Posterior vena cava (tissue), 2 donors: ENCODE results near the gene LRRC52. TPM values are rescaled to one million over a fixed set of nuclear protein-coding genes. Genes with fewer than 3 reads are reported as not detected.

Experiments
- DNase-seq: peaks from one replicate; pipeline ENCODE4 v3.0.0-alpha.2; 2020; ENCODE audit warnings: low spot score
- intact Hi-C, 2 donors: fragments of 100-400 bp; cut with DNase I; formaldehyde crosslinking; loops; one replicate each; pipeline versions ENCODE4 v1.14.1 to v1.14.2; 2022 to 2023
- total RNA-seq, 2 donors: library from RNA; stranded (reverse); fragmentation: NEBNext Ultra II Directional; extraction: Animal tissue kit (Norgen Biotek cat#: 25700); gene quantifications; one replicate each; pipeline ENCODE4 v1.2.1, GENCODE V29; 2021
- donor health status: DM: yes; HTN: yes; CAD: no.
- donor health status: DM: yes; HTN: yes; CAD: no.

LRRC52 gene
- total RNA-seq, 2 donors from 2014 or later, result not detected

DNA sequence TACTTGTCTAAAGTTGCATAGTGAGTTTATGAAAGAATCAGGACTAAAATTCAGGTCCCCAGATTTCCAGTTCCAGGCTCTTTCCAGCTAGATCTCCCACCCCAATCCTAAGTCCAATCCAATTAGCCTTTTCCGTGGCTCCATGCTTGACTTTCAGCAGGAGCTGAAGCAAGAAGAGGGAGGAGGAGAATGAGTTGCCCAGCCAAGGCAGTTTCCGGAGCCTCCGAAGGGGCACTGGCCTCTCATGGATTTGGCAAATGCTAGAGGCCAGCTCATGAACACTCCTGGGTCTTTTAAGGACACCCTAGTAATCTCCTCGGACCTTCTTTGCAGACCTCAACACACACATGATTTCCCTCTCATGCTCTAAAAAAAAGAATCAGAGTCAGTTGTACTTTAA lies 10.5 kb upstream of the LRRC52 start:
- intact Hi-C loops, result no loop called here
- no peak for DNase-seq

GRCh38 chr1:165536016-165536415 lies 7.8 kb upstream of the LRRC52 start:
- intact Hi-C loops, result no loop called here
- no peak for DNase-seq

GRCh38 chr1:165537356-165538109 lies 6.3 kb upstream of the LRRC52 start:
- intact Hi-C loops, result no loop called here
- no peak for DNase-seq

DNA sequence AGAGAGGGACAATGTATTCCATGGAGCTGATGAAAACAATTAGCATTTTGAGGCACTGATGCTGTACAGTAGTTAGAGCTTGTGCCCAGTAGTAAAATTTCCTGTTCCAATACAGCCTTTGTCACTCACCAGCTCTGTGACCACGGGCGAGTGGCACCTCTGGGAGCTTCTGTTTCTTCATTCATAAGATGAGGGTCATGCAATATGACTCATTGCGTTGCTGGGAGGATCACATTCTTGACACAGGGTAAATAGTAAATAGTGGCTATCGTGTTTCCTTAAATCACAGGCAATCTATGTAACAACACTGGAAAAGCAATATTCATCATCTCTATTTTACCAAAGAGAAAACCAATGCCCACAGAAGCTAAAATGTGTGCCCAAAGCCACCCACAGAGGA lies 4.5 kb upstream of the LRRC52 start:
- intact Hi-C loops, result no loop called here
- DNase-seq, result no peak

DNA sequence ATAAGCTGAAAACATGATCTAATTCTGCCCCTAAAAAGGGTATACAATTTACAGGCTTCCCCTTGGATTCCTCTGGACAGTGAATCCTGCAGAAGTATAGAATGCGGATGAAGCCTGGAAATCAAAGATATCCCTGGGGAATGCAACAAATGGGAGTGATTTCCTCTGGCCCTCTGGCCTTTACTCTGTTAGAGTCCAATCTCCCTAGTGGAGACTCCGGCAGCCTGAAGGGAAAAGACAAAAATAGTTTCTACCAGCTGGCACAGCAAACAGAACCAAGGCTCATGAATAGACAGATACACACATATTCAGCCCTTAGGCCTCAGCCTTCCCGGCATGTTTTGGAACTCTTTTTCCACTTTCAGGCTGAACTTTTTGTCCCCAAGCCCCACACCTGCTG lies 3.9 kb upstream of the LRRC52 start:
- intact Hi-C loops, result no loop called here
- no peak for DNase-seq

- intact Hi-C loops, result no loop called here
- DNase-seq, result no peak
Observed at GRCh38 chr1:165542015-165542631, 1.7 kb upstream of the LRRC52 start.

GRCh38 chr1:165542647-165543046 lies 1.2 kb upstream of the LRRC52 start:
- DNase-seq, result no peak
- intact Hi-C loops, result no loop called here

- intact Hi-C loops, result no loop called here
- DNase-seq, result no peak
Observed at GRCh38 chr1:165544996-165545395, 1.2 kb downstream of the LRRC52 start.

DNA sequence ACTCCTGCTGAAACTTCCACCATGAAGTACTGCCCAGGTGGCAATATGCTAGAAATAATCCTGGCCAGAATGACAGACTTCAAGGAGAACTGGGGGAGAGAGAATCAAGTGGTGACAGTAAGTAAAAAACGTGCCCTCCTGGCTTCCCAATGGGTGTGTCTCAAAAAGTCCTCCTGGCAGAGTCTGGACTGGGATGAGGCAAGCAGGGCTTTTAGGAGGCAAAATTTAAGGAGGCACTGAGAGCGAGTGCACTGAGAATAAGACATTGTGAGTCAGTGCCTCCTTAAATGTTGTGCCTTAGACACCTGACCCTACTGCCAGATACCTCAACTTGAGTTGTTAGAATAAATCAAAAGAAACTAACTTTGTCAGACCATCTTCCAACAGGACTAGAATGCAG lies 2.2 kb downstream of the LRRC52 start:
- no peak for DNase-seq
- intact Hi-C loops, result no loop called here

DNA sequence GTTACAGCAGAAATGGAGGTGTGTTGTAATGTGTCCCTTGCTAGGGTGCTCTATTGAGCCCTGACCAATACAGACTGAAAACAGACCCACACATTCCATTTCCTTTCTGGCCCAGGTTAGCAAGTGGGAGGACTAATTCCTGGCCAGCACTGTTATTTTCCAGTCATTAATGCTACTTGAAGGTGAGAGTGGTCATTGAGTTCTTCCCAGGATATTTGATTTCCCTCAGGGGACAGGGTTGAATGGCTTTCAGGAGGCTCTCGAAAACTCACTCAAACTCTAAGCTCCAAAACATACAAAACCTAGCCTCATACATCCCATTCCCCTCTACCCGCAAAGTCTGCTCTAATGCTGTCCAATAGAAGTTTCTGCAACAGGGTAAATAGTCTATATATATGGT lies 6.2 kb downstream of the LRRC52 start:
- DNase-seq, result no peak
- intact Hi-C loops, result no loop called here

DNA sequence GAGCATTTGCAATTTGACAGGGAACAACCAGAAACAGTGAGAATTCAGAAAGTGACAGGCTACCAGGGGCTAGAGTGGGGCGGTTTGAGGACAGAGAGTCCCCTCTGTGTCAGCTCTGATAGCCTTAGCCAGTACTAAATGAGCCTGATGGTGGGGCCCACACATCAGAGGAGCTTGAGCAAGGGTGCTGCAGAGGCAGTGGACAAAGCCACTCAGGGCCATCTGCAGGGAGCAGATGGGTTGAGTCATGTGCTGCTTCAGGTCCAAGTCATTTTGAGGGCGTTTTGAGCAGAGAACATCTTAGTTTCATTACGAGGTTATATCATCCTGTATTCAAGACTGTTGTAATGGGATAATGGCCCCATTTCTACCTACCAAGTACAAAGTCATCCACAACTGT lies 7.7 kb downstream of the LRRC52 start:
- intact Hi-C loops, result no loop called here

DNA sequence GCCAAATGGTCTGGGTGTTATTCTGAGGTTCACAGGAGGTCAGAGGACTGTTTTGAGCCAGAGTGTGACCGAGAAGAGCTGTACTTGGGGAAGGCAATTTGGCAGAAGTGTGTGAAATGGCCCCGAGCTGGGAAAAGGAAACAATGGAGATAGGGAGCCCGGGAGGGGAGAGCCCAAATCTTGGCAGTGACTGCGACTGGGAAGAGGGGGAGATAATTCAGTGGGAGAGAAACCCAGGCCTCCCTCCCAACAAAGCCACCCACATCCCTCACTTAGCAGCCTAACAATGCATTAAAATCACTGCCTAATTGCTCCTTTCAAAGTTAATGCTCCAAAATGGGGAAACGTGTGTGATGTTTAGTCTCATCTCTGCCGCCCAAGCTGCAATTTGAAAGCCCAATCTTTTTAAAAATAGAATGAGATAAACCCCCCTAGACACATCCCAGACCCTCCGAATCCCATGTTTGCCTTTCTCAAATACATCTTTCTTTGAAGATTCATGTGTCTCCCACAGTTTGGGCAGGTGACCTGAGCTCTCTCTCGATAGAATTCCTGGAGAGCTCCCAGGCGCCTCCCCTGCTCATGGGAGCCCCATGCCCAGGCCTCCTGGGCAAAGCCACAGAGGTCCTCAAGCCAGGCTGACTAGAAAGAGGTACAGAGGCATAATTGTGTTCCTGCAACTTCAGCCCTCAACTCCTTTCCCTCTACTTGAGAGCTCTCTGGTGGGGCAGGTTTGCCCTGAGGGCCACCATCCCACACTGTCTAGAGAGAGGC lies 17.3 kb downstream of the LRRC52 start:
- DNase-seq, result no peak
- intact Hi-C loops, result no loop called here

More for the DNA sequence above, 7.7 kb downstream of the LRRC52 start:
- no peak for DNase-seq

GRCh38 chr1:165562571-165562970 lies 18.8 kb downstream of the LRRC52 start:
- DNase-seq, result no peak
- intact Hi-C loops, result no loop called here

DNA sequence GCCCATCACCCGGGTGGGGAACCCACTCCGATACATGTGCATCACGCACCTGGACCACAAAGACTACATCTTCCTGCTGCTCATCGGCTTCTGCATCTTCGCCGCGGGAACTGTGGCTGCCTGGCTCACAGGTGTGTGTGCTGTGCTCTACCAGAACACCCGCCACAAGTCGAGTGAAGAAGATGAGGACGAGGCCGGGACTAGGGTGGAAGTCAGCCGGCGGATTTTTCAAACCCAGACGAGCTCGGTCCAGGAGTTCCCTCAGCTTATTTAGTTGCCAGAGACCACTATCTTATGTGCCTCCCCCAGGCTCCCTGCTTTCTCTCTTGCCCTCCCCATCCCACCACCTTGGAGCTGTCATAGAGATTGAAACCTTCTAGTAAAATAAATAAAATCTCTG lies 19.8 kb downstream of the LRRC52 start:
- no peak for DNase-seq

DNA sequence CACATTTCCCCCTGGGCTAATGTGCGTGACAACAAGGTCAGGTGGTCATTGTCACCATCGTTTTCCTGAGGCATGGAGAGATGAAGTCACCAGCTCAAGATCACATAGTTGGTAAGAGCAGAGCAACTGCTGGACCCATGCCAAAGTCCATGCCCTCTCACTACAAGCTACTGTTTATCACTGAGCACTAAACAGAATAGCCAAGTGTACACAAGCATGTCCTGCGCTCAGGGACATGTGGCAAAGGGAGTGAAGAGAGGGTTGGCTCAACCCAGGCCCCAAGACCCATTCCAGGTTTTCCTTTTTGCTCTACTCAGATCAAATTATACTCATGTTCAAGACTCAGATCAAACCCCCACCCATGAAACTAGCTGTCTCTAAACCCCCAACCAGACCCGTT lies 20.8 kb downstream of the LRRC52 start:
- intact Hi-C loops, result no loop called here
- DNase-seq, result no peak

More for the DNA sequence above, 19.8 kb downstream of the LRRC52 start:
- intact Hi-C loops, result no loop called here

GRCh38 chr1:165565751-165566490 lies 22.1 kb downstream of the LRRC52 start:
- DNase-seq, result no peak
- intact Hi-C loops, result no loop called here

DNA sequence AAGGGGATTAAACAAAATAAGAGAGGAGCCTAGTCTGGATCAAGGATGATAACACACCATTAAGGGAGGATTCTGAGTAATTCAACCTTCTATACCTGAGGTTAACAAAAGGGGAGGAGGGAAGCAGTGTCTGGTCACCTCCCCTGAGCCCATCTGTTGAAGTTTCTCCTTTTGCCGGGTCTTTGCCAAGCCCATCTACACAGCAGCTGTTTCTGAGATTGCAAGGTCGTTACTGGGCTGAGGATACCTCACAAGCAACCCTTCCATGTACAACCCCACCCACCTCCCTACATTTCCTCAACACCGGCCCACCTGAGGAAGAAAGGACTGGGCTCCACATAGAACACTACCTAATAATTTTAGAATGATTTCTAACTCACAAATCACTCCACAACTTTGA lies 26.3 kb downstream of the LRRC52 start:
- no peak for DNase-seq
- intact Hi-C loops, result no loop called here

DNA sequence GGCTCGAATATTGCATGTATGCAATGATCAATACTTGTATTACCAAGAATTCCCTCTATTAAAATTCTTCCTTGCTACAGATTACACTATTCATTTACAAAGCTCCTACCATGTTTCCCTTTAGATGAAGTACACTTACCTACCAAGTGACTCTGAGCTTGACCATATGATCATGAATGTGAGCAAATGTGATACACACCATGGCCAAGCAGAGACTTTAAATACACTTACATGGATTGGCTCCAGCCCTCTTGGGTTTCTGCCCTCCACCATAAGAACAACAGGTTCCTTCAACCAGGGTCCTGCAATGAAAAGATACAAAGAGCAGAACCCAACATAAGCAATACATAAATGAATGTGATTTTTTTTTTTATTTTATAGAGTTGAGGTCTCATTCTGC lies 30.0 kb downstream of the LRRC52 start:
- intact Hi-C loops, result no loop called here
- DNase-seq, result no peak

DNA sequence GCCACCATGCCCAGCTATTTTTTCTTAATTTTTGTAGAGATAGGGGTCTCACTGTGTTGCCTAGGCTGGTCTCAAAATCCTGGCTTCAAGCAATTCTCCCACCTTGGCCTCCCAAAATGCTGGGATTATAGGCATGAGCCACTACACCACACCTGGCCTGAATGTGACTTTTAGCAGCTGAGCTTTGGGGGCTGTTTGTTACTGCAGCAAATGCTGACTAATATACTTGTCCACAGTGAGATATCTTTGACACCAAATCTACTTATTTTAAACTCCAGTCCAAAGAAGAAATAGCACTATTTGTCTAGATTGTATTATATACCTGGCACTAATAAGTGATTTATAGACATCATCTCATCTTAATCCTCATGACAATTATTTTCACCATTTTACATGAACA lies 30.5 kb downstream of the LRRC52 start:
- no peak for DNase-seq
- intact Hi-C loops, result no loop called here
